GM18861 (cell line): Measurements from ENCODE around the gene PLAGL2.
"Not testable (repeated sequence)": the region's sequence is repeated elsewhere in the genome, so short reads cannot be mapped to it uniquely, and the experiment has no call there.

Source experiments
- ATAC-seq: cut with Tn5 transposase; IDR thresholded peaks from one replicate; pipeline ENCODE4 v1.9.1; 2021; ENCODE audit not compliant: unreplicated experiment

Gene PLAGL2

GRCh38 chr20:32207626-32208498 lies at the start of gene PLAGL2, which contains the start of gene POFUT1:
Gene PLAGL2, minus strand, starts transcription at chr20:32207743. Its CDS starts 5,565 bp downstream, at chr20:32202178.
Gene POFUT1, plus strand, starts transcription at chr20:32207880. Its CDS starts 62 bp downstream, at chr20:32207942.
- ATAC-seq, result peak; percentile 86

GRCh38 chr20:32252189-32252588 lies 44.6 kb upstream of the PLAGL2 start:
- ATAC-seq, result no peak

- ATAC-seq, result no peak
These were observed 43.9 kb upstream of the PLAGL2 start for GRCh38 chr20:32251470-32251869.

- no peak for ATAC-seq
These were observed 41.6 kb upstream of the PLAGL2 start for GRCh38 chr20:32249030-32249738.

GRCh38 chr20:32248043-32248442 lies 40.5 kb upstream of the PLAGL2 start:
- ATAC-seq, result no peak

GRCh38 chr20:32246208-32246607 lies 38.7 kb upstream of the PLAGL2 start:
- not testable (repeated sequence) for ATAC-seq

GRCh38 chr20:32244959-32245358 lies 37.4 kb upstream of the PLAGL2 start:
- ATAC-seq, result no peak

GRCh38 chr20:32244150-32244823 lies 36.7 kb upstream of the PLAGL2 start:
- no peak for ATAC-seq

GRCh38 chr20:32241807-32242206 lies 34.3 kb upstream of the PLAGL2 start:
- no peak for ATAC-seq

GRCh38 chr20:32240205-32240604 lies 32.7 kb upstream of the PLAGL2 start:
- no peak for ATAC-seq

GRCh38 chr20:32238483-32239425 lies 31.2 kb upstream of the PLAGL2 start:
- ATAC-seq, result no peak

- no peak for ATAC-seq
These were observed 29.9 kb upstream of the PLAGL2 start for GRCh38 chr20:32237419-32237818.

- no peak for ATAC-seq
These were observed 29.3 kb upstream of the PLAGL2 start for GRCh38 chr20:32236819-32237218.

- no peak for ATAC-seq
These were observed 28.5 kb upstream of the PLAGL2 start for GRCh38 chr20:32236048-32236533.

- ATAC-seq, result no peak
These were observed 27.9 kb upstream of the PLAGL2 start for GRCh38 chr20:32235331-32236047.

- no peak for ATAC-seq
These were observed 26.7 kb upstream of the PLAGL2 start for GRCh38 chr20:32234135-32234808.

- ATAC-seq, result no peak
These were observed 25.7 kb upstream of the PLAGL2 start for GRCh38 chr20:32233286-32233685.

GRCh38 chr20:32232326-32232886 lies 24.9 kb upstream of the PLAGL2 start:
- ATAC-seq, result no peak

GRCh38 chr20:32231847-32232246 lies 24.3 kb upstream of the PLAGL2 start:
- ATAC-seq, result no peak
